Measurements from ENCODE around the gene MAPK11.

Gene MAPK11

DNA sequence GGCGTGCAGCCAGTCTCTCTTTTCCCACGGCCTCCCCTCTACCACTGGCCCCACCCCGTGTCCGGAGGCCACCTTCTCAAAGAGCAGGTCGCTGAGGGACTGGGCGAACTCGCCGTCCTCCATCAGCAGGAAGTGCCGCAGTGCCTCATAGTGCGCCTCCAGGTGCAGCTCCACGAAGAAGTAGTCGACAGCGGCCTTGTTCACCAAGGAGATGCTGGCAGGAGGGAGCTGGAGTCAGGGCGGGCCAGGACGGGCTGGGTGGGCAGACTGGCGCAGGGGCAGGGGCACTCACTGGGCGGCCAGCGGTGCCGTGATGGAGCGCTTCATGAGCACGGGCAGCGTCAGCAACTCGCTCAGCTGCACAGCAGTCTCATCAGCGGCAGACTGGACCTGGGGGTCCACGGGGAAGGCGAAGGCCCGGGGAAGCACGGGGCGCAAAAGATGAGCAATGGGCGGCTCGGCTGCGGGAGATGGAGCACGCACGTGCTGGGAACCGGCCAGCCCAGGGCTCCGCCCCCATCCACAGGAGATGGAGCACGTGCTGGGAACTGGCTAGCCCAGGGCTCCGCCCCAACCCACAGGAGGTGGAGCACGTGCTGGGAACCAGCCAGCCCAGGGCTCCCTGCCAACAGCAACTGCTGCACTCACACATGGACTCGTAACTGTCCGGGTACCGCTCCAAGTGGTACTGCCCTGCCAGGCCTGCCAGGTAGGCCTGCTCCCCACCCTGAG is 51.0 kb downstream of the MAPK11 start:
- peak; percentile 94 for DNase-seq (ENCODE audit: low read depth)
- TF ChIP-seq, protein P1, sequence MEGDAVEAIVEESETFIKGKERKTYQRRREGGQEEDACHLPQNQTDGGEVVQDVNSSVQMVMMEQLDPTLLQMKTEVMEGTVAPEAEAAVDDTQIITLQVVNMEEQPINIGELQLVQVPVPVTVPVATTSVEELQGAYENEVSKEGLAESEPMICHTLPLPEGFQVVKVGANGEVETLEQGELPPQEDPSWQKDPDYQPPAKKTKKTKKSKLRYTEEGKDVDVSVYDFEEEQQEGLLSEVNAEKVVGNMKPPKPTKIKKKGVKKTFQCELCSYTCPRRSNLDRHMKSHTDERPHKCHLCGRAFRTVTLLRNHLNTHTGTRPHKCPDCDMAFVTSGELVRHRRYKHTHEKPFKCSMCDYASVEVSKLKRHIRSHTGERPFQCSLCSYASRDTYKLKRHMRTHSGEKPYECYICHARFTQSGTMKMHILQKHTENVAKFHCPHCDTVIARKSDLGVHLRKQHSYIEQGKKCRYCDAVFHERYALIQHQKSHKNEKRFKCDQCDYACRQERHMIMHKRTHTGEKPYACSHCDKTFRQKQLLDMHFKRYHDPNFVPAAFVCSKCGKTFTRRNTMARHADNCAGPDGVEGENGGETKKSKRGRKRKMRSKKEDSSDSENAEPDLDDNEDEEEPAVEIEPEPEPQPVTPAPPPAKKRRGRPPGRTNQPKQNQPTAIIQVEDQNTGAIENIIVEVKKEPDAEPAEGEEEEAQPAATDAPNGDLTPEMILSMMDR (conservative IDR thresholded peaks at IDR 0.05; ENCODE audit: low read depth, low read length), result no peak
- no peak overlapping the region for H3K4me3 ChIP-seq (ENCODE audit: low read depth, low read length)

DNA sequence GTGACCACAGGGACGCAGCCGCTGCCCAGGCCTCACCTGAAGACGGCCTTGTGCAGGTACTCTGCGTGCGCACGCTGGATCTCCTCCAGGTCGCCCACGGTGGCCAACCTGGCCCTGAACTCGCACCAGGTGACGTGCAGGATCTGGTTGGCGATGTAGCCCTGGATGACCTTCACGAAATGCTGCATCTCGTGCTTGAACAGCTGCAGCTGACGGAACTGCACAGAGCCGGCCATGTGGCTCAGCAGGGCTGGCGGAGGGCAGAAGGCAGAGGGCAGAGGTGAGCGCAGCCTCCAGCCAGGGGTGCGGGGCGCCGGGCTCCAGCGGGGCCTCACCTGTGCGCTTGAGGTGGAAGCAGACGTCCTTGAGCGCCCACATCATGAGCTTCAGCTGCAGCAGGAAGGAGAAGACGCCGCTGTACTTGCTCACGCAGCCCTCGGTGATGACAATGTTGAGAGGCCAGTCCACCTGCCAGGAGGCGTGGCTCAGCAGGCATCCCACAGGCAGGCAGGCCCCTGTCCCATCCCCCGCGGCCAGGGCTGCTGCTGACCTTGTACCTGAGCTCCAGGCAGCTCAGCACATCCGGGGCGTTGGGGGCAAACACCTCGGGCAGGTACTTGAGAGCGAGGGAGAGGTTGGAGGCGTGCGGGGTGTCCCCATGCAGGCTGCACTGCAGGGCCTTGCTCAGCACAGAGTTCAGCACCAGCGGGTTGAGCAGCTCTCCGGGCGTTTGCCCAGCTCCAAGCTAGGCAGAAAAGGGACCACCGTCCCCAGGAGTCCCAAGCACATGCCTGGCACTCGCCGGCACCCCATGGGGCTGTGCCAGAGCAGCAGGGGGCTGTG is 51.8 kb downstream of the MAPK11 start:
- TF ChIP-seq, protein P1 (conservative IDR thresholded peaks at IDR 0.05; ENCODE audit: low read depth, low read length), result no peak
- H3K4me3 ChIP-seq (ENCODE audit: low read depth, low read length), result no peak overlapping the region
- DNase-seq (ENCODE audit: low read depth), result no peak

DNA sequence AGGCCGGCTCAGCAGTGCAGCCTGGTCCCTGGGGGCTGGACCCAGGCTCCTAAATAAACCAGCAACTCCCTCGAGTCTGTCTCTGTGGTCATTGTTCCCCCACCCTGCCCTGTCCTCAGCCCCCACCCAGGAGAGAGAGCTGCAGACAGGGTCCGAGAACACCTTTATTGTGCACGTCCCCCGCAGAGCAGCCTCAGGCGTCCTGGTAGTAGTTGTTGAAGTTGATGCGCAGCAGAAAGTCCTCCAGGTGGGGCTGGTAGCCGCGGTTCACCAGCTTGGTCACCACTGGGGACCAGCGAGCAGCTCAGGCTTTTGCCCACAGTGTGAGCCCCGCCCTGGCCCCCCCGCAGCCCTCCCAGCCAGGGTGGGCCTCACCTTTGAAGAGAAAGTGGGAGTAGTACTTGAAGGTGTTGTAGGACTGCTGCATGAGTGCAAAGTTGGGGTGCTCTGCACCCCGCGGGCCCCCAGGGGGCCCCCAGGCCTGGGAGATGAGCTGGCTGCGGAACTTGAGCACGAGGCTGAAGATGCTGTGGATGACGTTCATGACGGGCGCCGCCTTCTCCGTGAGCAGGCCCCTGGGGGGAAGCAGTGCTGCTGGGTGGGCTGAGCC is 52.5 kb downstream of the MAPK11 start:
- TF ChIP-seq, protein P1 (conservative IDR thresholded peaks at IDR 0.05; ENCODE audit: low read depth, low read length), result no peak
- no peak for DNase-seq (ENCODE audit: low read depth)
- H3K4me3 ChIP-seq (ENCODE audit: low read depth, low read length), result no peak overlapping the region

DNA sequence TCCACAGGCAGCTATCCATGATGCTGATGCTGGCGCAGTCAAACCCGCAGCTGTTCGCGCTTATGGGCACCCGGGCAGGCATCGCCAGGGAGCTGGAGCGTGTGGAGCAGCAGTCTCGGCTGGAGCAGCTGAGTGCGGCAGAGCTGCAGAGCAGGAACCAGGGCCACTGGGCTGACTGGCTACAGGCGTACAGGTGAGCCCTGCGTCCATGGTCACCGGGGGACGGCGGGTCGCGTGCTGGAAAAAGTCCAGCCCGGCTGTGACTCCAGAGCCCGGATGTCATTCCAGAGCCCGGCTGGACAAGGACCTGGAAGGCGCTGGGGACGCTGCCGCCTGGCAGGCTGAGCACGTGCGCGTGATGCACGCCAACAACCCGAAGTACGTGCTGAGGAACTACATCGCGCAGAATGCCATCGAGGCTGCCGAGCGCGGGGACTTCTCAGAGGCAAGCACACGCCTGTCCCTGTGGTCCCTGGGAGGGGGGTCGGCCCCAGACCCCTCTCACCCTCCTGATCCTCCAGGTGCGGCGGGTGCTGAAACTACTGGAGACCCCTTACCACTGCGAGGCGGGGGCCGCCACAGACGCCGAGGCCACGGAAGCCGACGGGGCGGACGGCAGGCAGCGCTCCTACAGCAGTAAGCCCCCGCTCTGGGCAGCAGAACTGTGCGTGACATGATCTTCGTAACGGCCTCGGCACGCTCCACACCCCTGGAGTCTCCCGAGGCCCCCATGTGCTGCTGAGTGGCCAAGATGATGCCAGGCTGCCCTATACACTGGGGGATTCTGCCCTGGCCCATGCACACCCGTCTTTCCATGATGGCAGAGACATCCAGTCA is 53.3 kb downstream of the MAPK11 start:
- DNase-seq (ENCODE audit: low read depth), result no peak
- TF ChIP-seq, protein P1 (conservative IDR thresholded peaks at IDR 0.05; ENCODE audit: low read depth, low read length), result no peak
- H3K4me3 ChIP-seq (ENCODE audit: low read depth, low read length), result no peak overlapping the region

DNA sequence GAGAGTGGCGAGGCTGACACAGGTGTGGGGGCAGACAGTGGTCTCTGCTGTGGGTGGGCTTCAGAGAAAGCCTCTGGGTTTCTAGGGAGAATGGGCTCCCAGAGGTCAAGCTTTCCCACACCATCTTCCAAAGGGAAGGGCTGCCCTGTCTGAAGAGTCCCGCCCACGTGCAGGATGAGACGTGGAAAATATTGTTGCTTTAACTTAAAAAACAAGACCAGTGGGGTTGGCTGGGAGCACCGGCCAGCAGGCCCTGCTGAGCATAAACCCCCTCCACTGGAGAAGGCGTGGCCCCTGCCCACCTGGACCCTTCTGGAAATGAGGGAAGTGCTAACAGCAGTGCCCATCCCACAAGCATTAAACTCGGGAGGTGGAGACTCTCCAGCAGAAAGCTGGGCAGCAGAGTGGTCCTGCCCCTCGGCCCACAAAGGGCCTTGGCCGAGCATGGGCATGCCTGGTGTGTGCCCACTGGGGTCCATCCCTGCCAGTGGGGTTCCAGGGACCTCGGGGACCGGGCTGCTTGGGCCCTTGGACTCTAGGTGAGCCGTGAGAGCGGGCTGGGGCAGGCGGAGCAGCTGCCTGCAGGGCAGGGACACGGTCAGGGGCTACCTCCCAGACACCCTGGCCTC is 54.0 kb downstream of the MAPK11 start:
- no peak overlapping the region for H3K4me3 ChIP-seq (ENCODE audit: low read depth, low read length)
- DNase-seq (ENCODE audit: low read depth), result no peak
- TF ChIP-seq, protein P1 (conservative IDR thresholded peaks at IDR 0.05; ENCODE audit: low read depth, low read length), result no peak

All from choroid plexus epithelial cell (primary cell).